GM18873 (cell line): ENCODE results near the gene THADA.

Experiments
- ATAC-seq: cut with Tn5 transposase; IDR thresholded peaks from one replicate; pipeline ENCODE4 v1.9.1; 2021; ENCODE audit warnings: mild to moderate bottlenecking, moderate library complexity, moderate number of reproducible peaks; ENCODE audit not compliant: unreplicated experiment, low FRiP score

THADA gene

DNA sequence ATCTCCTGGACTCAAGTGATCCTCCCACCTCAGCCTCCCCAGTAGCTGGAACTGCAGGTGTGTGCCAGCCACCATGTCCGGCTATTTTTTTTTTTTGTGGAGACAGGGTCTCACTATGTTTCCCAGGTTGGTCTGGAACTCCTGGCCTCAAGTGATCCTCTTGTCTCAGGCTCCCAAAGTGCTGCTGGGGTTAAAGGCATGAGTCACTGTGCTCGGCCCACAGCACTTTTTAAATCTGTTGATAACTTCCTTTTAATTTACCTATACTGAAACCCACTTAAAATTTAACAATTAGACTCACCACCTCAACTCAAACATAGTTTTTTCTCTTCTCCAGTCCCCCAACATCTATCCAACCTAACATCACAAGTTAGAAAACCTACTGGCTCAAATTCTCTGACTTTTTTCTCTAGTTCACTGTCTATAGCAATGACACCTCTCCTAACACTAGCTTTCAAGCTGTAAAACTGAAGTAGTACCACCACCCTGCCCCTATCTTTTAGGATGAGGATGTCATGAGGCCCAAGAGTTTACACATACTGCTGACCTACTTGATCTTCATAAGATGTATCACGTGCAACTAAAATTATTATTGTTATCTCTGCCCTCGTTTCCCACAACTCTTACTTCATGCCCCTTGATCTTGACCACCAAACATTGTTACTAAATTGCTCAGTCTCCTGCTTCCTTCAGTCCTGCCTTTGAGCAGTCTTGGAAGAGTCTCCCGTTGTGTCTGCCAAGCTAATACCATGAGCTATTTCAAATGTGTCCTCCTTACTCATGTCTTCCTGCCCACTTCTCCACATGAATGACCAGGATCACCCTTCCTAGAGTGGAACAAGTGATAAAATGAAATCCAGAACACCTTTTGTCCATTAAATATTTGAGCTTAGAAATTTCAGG, 227.1 kb downstream of the THADA start:
- no peak for ATAC-seq

- no peak for ATAC-seq
These were observed 228.6 kb downstream of the THADA start for GRCh38 chr2:43367012-43367782.

GRCh38 chr2:43363120-43363519, 232.7 kb downstream of the THADA start:
- no peak for ATAC-seq

DNA sequence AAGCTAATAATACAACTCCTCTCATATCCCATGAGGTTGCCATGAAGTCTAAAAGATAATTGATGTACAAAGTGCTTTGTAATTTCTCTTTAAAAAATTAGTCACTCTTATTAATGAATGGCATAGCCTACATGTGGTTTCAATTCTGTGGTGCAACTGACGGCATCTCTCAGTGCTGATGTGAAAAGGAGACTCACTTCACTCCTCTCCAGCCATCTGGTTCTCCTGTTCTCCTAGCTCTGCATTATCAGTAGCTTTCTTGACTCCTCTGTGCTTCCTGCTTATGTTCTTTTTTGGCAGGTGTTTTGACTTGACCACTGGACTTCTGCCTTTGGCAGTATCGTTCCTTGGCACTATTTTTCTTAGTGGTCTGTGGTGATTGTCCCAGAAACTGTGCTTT, 234.6 kb downstream of the THADA start:
- no peak for ATAC-seq

- no peak for ATAC-seq
These were observed 235.7 kb downstream of the THADA start for GRCh38 chr2:43360137-43360536.

DNA sequence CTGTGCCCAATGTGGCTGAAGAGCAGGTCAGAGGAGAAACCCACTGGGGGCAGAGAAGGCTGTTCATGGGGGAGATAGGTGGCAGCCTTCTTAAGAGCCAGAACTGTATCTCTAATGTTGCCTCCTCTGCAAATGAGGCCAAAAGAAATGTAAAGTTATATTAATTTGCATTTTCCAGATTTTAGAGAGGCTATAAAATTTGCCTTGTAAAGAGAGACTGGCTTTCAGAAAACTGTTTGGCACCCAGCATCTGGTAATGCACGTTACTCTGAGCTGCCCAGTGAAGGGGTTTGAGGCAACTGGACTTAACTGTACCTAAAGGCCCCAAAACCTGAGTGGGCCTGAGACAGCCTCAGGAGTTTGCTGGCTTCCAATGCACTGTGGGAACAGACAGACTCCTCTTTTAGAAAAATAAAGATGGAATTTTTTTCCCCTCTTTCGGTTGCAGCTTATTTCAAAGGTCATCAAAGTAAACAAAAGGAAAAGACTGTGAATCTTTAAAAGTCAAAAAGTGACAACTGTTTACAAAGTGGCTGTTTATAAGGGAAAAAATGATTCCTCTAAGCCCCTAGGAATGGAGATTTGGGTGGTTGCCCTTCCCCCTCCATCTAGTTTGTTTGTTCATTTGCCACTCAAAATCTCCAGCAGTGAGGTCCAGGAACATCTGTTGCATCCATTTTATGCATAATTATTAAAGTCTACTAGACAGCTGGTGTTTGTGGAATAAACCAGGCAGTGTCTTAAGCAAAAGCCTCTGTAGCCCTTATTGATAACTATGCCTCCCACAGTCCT, 237.2 kb downstream of the THADA start:
- no peak for ATAC-seq

DNA sequence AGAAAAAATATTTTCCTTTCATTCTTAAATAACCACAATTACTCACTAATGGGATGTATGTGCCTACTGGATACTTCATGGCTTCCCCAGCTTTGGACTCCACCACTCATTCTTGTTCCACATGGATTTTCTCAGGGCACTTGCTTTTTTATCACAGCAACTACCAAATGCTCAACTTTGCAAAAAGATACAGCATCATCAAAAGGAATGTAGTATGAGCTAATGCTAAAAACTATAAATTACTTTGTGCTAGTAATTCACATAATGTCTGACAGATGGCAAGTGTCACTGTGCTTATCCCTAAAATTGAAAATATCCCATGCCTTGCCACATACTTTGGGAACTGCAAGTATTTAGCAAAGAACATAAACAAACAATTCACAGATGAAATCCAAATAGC, 239.1 kb downstream of the THADA start:
- no peak for ATAC-seq

DNA sequence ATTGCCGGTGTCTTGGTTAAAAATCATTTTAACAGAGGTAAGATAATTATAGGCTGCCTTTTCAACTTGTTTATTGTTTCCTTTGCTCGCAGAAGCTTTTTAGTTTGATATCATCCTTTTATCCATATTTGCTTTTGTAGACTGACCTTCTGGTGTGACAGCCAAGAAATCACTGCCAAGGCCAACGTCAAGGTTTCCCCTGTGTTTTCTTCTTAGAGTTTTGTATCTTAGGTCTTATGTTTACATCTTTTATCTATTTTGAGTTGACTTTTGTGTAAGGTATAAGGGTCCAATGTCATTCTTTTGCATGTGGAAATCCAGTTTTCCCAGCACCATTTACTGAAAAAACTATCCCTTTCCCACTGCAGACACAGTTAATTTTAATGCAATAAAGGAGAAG, 240.4 kb downstream of the THADA start:
- no peak for ATAC-seq

GRCh38 chr2:43349904-43350303, 245.9 kb downstream of the THADA start:
- ATAC-seq, result no peak

- no peak for ATAC-seq
These were observed 246.8 kb downstream of the THADA start for GRCh38 chr2:43348908-43349661.

DNA sequence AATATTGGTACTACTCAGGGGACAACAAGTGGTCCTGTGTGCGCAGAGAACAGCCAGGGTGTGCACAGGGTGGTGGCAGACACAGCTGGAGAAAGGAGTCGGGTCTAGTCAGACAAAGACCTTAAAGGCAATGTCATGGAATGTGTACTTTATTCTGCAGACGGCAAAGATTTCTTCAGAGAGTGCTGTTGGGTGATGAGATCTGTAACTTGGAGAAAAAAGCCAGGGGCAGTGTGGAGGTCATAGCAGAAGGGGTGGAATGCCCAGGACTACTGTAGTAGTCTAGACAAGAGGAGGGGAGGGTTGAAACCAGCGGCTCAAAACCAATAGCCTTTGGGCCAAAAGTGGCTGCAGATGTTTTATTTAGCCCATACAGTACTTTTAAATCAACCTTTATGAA, 248.1 kb downstream of the THADA start:
- no peak for ATAC-seq

- ATAC-seq, result no peak
These were observed 249.0 kb downstream of the THADA start for GRCh38 chr2:43346602-43347567.

GRCh38 chr2:43345872-43346271, 250.0 kb downstream of the THADA start:
- ATAC-seq, result no peak

DNA sequence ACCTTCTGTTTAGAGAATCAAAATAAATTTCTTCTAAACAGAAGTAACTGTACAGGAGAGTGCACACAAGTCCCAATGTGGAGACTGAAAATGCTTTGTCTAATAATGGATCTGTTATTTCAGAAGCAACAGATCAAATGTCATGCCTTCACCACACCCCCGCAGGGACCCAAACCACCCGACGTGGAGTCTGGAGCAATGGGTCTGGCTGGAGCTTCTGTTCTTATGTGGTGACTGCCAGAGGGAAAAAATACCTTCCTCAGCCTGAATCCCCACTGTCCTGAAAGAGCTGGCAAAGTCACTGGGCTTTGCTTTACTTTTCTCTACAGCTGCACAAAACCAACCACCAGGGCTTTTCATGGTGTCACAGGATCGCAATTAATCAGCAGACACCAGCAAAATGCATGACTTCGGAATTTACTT, 250.4 kb downstream of the THADA start:
- no peak for ATAC-seq

- no peak for ATAC-seq
These were observed 250.9 kb downstream of the THADA start for GRCh38 chr2:43344868-43345373.

DNA sequence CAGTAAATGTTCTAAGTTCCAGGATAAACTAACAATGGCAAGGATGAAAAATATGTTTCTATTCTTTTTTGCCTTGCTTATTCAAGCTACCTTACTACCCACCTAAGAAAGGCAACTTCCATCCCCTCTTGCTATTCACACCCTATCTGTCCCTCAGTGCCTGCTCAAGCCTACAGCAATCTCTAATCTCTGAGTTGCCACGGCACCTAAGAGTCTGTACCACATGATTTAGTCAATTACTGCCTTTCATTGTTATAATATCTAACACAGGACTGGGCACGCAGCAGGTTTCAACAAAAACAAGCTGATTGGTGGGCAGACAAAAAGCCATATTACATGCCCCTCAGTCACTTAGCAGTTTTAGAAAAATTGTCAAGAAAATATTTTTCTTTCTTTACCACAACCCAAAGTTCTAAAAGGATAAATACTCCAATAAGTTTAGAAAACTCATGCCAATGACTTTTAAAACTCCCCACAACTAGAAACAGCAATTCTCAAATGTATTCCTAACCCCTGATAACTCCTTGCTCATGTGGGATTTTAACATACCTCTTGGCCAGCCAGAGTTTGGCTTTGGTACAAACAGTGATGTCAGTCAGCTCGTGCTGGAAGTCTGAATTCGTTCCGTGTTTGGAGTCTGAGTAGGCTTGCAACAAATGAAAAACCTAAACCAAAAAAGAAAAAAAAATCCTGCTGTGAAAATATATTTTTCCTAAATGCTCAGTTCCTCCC, 252.1 kb downstream of the THADA start:
- no peak for ATAC-seq

- no peak for ATAC-seq
These were observed 253.7 kb downstream of the THADA start for GRCh38 chr2:43341959-43342757.
